HG03558 (cell line): ENCODE measurements around the gene SLC1A3.

Experiments
- ATAC-seq: cut with Tn5 transposase; IDR thresholded peaks from one replicate; pipeline ENCODE4 v1.9.1; 2021; ENCODE audit warnings: moderate number of reproducible peaks; ENCODE audit not compliant: unreplicated experiment; ENCODE audit errors: extremely low read depth

The SLC1A3 gene

GRCh38 chr5:36705055-36705454, 98.6 kb downstream of the SLC1A3 start:
- no peak for ATAC-seq

- ATAC-seq = no peak
Observed at GRCh38 chr5:36706662-36707061, 100.3 kb downstream of the SLC1A3 start.

GRCh38 chr5:36708996-36709395, 102.6 kb downstream of the SLC1A3 start:
- no peak for ATAC-seq

DNA sequence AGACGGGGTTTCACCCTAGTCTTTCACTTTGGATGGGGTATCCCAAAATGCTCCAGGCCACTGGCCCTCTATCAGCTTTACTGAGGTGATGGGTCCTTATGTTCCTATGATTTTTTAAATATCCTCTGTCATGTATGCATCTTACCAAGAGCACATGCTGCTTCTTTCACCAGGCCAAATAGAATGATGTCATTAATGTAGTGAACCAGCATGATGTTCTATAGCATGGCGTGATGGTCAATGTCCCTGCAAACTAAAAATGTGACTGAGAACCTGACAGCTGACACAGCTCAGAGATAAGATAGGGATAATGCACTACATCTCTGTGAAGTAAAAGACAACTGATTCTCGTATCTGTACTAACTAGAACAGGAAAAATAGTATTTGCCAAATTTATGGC, 103.6 kb downstream of the SLC1A3 start:
- ATAC-seq = no peak

- ATAC-seq = no peak
Observed at GRCh38 chr5:36712706-36713105, 106.3 kb downstream of the SLC1A3 start.

GRCh38 chr5:36713541-36713940, 107.1 kb downstream of the SLC1A3 start:
- no peak for ATAC-seq

- no peak for ATAC-seq
Observed at GRCh38 chr5:36717131-36717695, 110.8 kb downstream of the SLC1A3 start.

DNA sequence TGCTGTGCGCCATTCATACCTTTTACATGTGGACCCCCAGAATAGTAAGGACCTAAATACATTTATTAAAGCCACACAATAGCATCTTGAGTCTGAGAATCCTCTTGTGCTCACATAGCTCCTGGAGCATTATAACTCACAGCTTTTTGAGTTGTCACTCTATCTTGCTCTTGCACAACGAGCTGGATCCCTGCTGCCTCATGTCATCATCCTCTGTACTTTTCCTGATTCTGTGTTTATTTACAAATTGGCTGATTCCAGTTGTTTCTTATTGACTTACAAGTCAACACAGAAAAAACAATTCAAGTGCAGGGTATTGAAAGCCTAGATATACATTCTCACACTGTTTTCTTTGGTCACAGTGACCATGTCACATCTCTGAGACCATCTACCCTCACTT, 112.9 kb downstream of the SLC1A3 start:
- no peak for ATAC-seq

GRCh38 chr5:36720688-36721087, 114.3 kb downstream of the SLC1A3 start:
- ATAC-seq = no peak

DNA sequence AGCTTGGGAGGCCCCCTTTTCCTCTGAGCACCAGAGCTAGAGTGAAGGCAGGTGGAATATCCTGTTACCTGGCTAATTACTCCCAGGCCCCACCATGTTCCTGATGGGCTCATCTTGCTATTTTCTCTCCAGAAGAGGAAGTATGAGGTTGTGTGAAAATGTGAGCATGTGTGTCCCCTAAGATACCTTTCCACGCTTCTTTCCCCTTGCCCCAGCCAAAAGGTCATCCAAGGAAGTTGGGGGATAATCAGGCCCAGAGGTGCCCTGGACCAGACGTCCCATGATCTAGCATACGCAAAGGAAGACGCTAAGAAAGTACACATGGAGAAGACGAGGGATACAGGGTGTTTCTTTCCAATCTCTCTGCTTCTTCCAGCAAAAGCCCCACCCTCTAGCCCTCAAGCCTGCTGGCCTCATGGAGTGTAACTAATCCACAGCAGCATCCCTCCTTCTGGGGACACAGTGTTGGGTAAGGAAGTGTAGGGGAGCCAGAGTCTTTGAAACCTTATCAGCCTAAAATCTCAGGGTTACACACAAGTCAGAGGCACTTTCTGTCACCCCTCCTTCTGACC, 115.3 kb downstream of the SLC1A3 start:
- no peak for ATAC-seq

- ATAC-seq = peak; percentile 21
Observed at GRCh38 chr5:36722900-36723299, 116.5 kb downstream of the SLC1A3 start.

DNA sequence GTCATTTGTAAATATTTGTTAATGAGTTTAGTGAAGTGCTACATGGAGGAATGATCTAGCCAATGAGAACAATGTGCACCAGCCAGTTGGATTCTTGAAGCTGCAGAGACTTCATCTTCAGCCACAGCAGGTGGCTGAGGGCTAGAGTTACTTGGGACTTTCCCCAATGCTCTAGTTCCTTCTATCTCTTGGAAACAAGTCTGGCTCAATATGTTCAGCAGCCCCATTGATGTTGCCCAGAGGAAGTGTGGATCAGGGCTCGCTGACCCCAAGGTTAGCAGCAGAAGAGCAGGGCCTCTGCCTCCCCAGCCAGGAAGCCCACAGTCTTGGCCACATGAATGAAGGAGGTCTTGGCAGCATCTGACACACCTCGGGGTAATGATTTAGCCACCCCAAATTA, 117.5 kb downstream of the SLC1A3 start:
- peak; percentile 24 for ATAC-seq

DNA sequence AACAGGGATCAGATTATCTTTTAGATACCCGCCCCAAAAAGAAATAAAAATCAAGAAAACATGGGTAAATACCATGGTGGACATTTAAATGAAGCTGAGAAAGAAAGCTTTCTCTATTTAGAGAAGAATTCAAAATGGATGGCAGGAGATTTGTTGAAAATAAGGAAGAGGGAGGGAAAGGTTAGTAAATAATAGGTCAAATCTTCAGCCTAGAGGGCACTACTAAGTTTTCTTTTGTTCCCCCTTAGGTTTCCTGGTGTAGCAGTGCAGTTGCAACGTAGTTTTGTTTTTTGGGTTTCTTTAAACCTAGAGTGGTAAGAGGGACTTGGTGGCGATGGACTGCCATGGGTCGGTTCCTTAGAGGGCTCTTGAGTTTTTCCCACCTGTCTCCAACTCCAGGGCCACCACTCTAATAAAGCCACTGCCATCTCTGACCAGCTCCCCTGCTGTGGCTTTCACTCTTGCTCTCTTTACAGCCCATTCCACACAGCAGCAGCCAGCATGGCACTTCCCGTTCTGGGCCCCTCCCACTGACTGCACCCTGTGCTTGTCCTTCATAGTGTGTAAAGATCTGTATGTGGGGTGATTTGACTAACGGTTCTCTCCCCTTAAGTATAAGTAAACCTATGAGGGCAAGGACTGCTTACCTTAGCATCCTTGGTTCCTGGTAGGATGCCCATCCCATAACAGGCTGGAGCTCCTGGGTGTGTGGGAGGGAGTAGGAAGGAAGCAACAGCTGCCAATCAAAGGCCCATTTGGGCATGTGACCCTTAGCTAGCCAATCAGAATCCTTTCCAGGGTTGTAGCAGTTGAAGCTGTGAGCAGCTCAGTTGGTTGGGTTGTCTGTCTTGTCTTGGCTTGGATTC, 118.3 kb downstream of the SLC1A3 start:
- peak; percentile 52 for ATAC-seq

- no peak for ATAC-seq
Observed at GRCh38 chr5:36726317-36726716, 119.9 kb downstream of the SLC1A3 start.

DNA sequence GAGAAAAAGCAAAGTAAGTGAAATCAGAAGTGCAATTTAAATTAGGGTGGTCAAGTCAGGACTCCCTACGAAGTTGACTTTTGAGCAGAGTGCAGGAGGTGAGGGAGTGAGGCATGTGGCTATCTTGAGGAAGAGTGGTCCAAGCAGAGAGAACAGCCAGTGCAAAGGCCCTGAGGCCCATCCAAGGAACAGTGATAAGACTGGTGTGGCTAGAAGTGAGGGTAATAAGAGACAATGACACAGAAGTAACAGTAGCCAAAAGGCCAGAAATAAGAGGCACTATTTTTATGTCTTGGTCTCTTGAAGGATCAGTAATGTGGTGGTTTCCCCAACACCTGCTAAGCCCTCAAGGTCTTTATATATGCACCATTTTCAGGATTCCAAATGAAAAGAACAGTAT, 120.4 kb downstream of the SLC1A3 start:
- no peak for ATAC-seq

DNA sequence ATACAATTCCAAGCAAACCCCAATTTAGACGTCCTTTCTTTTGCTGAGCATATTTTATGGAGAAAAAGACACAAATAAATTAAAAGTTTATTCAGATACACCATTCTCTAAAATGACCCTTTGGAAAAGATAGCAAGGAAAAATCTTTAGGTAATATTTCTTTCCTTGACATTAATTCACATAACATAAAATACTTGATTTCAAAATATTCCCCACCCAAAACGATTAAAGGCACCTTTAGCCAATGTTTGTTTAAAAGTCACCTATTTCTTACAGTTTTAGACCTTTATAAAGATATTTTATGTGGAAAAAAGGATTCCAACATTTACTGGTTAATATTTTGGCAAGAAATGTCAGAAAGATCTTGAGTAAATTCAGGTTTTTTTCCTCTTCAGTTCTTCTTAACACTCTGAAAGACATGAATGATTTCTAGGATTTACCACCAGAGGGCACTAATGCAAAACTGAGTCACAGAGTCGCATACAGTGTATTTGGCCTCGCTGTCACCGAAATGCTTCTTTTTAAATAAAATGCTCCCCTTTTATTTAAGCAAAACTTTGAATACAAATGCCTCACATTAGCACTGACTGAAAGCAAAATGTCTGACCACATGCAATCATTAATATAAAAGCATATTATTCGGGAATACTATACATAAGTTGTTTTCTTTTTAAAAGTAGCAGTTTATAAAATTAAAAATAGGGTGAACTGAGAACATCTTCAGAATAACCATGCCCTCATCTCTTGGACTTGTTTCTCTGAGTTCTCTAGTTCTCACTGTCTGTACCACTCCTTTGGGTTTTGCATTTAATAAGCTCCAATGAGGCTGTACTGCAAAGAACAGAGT, 122.5 kb downstream of the SLC1A3 start:
- no peak for ATAC-seq

- ATAC-seq = no peak
Observed at GRCh38 chr5:36730537-36731216, 124.3 kb downstream of the SLC1A3 start.

GRCh38 chr5:36733183-36733582, 126.8 kb downstream of the SLC1A3 start:
- no peak for ATAC-seq

- no peak for ATAC-seq
Observed at GRCh38 chr5:36734422-36734821, 128.0 kb downstream of the SLC1A3 start.

DNA sequence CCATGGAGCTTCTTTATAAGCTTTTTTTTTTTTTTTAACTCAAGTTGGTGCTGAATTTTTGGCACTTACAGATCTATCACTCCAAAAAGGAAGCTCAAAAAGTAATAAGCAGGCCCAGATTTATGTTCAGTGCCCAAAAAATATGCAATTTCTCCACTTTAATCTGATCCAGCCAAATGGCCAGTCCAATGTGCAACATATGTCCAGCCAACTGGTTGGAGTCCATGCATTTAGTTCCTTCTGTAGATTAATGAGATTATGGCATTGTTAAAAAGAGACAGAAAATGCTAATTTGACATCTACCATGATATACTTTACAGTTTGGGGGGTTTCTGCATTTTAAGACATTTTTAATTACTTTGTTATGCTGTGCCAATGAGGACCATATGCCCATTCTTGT, 129.5 kb downstream of the SLC1A3 start:
- ATAC-seq = no peak
